GM19238 (cell line): ENCODE results near the gene TMEM37.
"Not testable (repeated sequence)": the region's sequence is repeated elsewhere in the genome, so short reads cannot be mapped to it uniquely, and the experiment has no call there.

Source experiments
- DNase-seq: peaks from one replicate; pipeline ENCODE4 v3.0.0; 2011; ENCODE audit warnings: low spot score; ENCODE audit not compliant: insufficient read length

TMEM37 gene, protein sequence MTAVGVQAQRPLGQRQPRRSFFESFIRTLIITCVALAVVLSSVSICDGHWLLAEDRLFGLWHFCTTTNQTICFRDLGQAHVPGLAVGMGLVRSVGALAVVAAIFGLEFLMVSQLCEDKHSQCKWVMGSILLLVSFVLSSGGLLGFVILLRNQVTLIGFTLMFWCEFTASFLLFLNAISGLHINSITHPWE

DNA sequence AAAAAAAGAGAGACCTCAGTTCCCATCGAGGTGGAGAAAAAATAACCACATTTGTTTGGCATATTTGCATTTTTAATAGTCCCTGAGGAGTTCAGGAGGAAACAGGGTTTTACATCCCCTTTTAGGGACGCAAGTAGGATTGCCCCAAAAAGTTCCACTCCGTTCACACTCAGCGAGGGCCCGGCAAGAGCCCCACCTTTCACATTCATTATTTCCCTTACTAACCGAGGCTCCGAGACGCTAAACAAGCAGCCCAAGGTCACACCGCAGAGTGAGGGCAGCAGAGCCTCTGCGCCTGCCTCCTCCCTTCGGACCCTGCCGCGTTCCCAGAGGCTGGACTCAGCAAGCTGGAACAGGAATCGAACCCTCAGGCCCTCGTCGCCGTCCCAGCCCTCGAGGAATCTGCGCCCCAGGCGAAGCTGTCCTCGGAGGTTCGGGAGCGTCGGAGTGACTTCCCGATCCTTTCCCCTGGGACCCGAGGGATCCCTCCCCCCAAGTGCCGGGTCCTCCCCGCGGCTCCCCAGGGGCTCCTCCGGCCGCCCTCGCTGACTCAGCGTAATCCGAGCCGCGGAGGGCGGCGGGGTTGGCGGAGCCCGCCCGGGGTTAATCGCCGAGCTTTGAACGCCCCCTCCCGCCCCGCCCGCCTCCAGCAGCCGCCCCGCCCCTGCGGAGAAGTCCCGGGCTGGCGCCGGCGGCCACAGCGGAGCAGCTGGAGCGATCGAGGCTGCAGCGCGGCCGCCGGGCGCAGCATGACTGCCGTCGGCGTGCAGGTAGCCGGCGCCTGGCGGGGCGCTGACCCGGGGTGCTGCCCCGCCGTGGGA lies at the start of gene TMEM37:
Gene TMEM37, plus strand, starts transcription at position 700 of the 821 bp plus-strand sequence. Its CDS starts 50 bp downstream, at position 750.
- DNase-seq, result peak; percentile 65

DNA sequence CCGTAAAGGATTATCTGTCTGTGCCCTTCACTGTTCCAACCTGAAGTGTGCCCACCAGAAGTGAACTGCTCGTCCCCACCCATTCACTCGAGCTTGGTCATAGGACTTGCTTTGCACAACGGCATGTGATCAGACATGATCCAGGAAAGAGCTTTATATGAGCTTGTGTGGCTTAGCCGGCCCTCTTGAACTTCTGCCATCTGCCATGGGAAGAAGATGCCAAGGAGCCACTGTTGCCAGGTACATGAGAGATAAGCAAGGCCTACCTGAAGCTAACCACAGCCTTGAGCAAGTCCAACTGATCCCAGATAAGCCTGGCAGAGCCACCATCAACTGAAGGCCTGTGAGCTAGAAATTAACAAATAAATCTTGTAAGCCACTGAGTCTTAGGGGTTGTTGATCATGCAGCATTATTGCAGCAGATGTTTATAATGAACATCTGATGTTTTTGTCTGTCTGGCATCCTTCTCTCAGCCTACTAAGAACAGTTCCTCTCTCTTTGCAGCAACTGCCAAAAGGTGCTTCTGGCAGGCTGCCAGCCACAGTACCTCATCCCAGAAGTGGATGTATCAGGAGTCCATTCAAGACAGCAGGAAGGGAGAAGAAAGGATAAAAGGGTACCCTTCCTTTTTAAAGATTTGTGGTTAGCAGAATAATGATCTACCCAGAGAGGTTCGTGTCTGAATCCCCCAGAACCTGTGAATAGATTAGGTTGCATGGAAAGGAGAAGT lies 48.1 kb upstream of the TMEM37 start:
- no peak for DNase-seq

DNA sequence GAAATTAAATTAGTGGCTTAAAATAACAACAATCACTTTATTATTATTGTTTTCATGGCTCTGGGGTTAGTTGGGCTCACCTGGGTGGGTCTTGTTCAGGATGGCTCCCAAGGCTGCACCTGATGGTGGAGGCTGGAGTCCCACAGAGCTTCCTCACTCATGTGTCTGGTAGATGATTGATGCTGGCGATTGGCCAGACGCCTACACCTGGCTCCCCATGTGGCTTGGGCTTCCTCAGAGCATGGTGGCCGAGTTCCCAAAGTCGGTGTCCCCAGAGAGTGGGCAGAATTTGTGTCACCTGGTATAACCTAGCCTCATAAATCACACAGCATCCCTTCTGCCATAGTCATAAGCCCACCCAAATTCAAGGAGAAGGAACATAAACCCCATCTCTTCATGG lies 46.7 kb upstream of the TMEM37 start:
- no peak for DNase-seq

DNA sequence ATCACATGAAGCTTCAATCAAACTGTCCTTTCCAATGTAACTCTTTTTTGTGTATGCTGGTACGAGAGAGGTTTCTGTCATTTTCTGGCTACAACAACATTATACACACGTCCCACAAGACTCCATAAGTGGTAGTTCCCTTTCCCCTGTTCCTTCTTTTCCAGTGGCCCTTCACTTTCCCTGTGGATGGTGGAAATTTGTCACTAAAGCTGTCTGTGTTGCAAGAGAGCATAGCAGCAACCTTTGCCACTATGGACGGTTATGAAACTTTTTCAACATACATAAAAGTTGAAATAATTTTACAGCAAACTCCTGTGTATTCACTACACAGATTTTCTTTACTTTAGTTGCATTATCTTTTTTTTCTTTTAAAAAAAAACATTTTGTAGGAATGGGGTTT lies 46.2 kb upstream of the TMEM37 start:
- no peak for DNase-seq

DNA sequence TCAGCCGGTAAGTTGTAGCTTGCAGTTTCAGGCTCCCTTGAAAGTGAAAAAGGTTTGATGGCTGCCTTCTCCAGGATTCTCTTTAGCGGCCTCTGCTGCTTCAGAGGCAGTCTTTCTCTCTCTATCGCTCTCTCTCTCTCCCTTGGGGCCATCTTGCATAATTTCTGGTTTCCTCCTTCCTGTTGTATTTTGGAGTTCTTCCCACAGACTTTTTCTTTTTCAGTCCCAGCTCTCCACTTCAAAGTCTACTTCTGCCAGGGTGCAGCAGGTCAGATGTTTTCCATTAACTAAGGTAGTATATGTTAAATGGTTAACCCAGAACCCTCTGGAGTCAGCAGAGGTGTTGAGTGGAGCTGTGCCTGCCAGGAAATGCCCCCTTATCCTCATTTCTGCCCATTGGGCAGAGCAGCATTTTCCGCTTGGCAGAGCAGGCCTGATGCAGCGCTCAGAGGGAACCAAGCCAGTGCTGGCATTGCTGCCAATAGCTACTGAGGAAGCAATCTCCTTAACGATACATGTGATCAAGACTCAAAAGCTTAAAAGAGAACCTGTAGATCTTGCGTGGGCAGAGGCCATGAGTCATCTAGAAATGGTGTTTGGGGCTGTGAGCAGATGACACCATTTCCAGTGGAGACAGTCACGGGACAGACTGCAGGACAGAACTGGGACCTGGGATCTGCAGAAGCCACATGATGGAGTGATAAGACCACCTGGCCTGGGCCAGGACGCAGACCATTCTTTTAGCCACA lies 44.1 kb upstream of the TMEM37 start:
- peak; percentile 43 for DNase-seq

DNA sequence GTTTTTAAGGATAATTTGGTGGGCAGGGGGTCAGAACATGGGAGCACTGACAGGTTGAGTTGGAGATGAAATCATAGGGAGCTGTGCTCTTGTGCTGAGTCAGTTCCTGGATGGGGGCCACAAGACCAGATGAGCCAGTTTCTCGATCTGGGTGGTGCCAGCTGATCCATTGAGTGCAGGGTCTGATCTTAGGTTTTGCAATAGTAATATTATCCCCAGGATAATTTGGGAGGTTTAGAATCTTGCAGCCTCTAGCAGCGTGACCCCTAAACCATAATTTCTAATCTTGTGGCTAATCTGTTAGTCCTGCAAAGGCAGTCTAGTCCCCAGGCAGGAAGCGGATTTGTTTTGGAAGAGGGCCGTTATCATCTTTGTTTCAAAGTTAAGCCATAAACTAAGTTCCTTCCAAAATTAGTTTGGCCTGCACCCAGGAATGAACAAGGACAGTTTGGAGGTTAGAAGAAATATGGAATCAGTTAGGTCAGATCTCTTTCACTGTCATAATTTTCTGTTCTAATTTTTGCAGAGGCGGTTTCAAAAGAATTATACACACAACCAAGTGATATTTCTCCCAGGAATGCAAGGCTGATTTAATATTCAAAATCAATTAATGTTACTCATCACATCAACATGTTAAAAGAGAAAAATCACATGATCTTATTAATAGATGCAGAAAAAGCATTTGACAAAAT lies 41.9 kb upstream of the TMEM37 start:
- DNase-seq, result no peak

DNA sequence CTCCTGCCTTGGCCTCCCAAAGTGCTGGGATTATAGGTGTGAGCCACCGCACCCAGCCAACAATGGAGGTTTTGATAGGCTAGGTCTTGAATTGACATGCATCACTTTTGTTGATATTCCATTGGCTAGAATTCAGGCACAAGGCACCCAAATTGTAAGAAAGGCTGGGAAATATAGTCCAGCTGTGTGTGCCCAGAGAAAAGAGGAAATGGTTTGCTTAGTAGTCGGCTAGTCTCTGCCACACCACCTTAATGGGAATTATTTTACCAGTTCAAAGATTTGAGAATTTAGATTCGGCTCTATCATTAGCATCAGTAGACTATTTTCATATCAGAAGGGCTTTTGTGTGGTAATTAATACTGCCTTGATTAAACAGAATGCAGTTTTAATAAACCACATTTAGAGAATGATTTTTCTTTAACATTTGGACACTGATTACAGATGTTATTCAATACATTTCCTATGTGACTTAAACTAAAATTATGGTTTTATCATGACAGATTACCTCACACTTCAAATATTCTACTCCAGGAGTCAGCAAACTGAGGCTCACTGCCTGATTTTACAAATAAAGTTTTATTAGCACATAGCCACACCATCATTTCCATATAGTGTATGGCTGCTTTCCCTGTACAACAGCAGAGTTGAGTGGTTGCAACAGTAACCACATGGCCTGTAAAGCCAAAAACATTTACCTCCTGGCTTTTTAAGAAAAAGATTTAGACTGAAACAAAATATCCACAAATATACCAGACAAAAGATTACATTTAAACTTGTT lies 37.5 kb upstream of the TMEM37 start:
- no peak for DNase-seq

DNA sequence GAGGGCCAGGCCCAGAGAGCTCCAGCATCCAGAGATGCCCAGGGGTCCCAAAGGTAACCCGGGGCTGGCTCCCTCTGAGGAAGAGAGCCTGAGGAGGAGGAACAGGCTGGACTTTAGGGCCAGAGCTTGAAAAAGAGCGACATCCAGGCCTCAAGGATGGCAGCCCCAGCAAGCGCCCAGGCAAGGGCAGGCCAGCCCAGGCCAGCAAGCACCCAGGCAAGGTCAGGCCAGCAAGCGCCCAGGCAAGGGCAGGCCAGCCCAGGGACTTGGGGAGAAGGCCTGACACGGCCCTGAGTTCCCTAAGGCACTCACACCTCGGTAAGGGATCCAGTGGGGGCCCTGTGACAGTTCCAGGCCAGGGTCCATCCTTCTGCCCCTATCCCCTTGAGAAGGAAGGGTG lies 34.5 kb upstream of the TMEM37 start:
- DNase-seq, result no peak

DNA sequence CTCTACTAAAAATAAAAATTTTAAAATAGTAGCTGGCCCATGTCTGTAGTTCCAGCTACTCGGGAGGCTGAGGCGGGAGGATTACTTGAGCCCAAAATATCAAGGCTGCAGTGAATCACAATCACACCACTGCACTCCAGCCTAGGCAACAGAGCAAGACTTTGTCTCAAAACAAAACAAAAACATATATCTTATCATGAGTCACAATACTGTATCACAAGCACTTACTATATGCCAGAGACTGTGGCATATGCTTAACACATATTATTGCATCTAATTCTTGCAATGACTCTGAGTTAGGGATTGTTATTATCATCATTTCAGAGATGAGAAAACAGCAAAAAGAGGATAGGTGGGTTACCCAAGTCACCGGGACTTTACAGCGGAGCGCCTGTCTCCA lies 29.5 kb upstream of the TMEM37 start:
- DNase-seq, result no peak

DNA sequence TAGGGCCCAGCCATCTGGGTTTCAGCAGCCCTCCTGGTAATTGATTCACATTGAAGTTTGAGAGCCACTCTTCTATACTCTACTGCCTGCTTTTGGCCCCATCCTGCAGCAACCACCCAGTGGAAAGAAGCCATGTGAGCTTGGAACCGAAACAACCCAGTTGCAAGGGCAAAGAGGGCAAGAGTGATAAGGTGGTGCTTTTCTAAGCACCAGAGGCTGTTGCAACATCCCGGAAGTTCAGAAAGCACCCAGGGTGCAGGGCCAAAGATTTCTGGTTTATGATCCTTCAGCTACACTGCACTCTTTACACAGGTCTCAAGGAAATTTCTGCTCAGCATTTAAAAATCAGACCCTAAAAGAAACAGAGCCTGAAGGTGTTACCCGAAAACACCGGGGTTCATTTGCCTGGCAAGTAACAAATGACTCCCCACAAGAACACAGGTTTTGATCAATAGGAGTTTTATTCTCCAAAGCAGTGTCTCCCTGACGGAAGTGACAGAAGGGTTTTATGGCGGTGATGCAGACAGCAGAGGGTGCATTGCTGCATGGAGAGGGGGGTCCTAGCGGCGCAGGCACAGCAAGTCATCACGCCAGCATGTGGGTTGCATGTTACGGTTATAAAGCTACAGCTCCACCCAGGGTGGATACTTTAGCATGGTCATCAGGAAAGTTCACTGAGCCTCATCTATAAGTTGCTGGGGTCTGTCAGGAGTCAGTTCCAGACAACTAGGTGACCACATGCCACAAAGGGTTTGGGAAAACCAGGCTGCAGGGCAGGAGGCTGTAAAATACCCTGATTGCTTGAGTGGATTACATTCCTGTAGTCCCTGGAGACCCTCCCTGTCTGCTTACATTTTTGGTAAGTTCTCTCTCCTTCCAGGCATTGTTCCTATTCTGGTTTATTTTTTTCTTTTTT lies 28.8 kb upstream of the TMEM37 start:
- DNase-seq, result no peak

DNA sequence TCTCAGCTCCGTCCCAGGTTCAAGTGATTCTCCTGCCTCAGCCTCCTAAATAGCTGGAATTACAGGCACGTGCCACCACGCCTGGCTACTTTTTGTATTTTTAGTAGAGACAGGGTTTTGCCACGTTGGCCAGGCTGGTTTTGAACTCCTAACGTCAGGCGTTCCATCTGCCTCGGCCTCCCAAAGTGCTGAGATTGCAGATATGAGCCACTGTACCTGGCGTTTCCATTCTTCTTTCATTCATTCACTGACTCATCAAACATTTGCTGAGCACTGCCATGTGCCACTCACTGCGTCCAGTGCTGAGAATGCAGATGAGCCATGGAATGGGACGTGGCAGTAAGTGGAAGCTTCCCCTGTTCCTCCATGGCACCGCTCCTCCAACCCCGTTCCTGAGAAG lies 28.0 kb upstream of the TMEM37 start:
- not testable (repeated sequence) for DNase-seq

DNA sequence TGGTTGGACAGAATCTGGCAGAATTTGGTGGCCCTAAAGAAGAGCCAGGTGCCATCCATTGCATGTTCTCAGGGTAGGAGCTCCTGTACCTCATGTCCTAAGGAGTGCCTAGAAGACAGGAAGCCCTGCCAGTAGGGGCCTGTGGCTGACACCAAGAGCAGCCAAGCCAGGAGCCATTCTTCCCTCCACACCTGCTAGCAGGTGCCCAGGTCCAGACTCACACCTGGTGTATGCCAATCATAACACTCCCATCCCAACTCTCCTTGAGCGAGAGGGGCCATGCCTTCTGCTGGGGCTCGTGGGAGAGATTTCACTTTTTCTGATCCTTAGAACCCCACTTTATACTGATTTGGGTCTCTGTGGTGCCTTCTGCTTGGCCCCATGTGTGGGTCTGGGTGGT lies 26.5 kb upstream of the TMEM37 start:
- DNase-seq, result no peak

DNA sequence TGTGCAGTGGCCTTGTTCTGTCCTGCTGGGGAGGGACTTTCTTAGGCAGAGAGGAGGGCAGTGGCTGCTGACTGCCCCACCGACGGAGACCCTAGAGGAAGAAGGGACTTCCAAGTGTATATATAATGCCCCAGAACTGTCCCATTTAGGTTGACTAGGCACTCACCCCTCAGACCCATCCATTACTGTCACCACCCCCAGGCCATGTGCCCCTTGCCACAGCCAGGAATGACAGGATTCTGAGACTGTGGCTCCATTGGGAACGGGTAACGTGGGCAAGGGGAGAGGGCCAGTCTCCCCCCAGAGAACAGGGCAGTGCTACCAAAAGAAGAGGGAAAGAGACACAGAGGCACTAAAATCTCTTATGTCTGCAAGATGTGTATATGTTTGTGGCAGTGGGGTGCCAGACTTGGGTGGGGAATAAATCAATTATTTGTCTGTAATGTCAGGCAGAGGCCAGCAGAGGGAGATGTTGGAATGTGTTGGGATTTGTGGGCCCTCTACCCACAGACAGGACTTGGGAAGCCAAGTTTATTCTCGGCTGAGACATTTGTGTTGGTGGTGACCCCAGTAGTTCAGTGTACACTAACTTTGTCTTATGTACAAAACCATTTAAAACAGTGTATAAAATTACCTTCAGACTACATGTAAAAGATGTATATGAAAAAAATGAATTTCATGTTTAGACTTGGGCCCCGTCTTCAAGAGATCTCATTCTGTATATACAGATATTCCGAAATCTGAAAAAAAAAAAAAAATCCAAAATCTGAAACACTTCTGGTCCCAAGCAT lies 24.0 kb upstream of the TMEM37 start:
- DNase-seq, result no peak

DNA sequence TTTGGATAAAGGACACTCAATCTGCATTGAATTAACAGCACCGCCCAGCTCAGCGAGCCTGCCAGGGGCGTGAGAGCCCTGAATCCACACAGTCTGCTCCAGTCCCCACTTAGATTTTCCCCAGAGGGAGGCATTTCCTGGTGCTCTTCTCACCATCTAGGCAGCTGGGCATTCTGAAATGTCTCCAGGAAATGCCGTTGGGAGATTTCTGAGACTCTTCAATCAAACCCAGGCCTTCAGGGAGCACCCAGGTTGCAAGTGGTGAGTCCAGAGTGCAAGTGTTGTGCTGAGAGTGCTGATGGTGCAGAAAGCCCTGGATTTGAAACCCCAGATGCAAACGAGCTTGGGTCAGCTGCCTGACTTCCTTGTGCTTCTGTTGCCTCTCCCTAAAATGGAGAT lies 23.4 kb upstream of the TMEM37 start:
- DNase-seq, result no peak

DNA sequence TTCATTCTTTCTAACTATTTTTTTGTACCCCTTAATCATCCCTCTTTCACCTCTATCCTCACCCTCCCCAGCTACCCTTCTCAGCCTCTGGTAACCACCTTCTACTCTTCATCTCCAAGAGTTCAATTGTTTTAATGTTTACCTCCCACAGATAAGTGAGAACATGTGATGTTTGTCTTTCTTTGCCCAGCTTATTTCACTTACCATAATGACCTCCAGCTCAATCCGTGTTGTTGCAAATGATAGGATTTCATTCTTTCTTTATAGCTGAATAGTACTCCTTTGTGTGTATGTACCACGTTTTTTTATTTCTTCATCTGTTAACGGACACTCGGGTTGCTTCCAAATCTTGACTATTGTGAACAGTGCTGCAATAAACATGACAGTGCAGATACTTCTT lies 22.1 kb upstream of the TMEM37 start:
- no peak for DNase-seq

DNA sequence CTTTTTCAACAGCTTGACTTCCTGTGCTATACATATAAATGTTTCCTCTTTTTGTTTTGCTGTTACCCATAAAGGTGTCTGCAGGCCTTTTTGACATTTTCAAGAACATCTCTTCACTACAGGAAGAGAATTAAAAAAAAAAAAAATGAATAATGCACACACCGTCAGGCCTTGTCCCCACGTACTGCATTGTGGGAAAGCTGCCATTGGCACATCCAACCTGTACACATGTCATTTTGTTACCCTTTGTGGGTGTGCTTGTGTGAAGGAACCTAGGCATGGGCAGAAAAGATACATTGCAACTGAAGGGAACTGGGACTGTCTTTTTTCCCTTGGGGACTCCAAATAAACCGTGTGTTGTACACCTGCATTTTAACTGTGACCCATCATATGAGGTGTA lies 16.8 kb upstream of the TMEM37 start:
- no peak for DNase-seq

DNA sequence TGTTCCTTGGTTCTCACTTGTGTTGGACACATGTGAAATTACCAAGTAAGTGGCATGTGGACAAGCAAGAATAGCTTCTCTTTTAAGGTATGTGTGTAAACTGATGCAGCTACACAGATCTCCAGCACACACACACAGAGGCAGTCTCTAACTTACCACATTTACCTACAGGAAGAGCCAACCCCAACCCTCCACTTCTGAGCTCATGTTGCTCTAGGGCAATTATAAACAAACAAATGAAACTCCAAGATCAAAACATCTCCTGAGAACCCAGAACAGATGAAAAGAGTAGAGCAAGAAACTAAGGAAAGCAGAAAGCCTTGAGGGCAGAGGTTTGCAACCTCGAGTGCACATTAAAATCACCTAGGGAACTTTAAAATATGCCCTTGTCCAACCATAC lies 16.0 kb upstream of the TMEM37 start:
- no peak for DNase-seq

DNA sequence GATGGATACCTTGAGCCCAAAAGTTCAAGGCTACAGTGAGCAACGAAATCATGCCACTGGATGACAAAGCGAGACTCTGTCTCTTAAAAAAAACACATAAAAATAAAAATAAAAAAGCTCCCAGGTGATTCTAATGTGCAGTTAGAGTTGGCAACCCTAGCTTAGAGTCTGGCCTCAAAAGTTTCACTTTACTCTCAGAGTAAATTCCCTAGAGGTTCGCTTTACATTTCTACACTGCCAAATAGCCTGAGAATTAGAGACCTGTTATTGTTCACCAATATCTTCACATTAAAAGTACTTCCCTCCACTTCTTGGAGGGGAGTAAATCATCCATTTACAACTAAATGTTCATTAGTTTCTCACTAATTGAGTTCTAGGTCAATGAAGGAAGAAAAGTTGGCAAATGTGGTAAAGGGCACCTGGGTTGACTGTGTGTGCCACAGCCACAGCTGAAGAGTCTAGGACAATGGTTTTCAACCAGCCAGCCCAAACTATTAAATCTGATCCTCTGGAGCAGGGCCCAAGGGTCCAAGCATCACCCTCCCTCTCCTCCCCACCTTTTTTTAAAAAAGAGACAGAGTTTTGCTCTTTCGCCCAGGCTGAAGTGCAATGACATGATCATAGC lies 15.2 kb upstream of the TMEM37 start:
- DNase-seq, result no peak
